Brain microvascular endothelial cell (primary cell): ENCODE results near the gene CHD3.
"Not testable (repeated sequence)": the region's sequence is repeated elsewhere in the genome, so short reads cannot be mapped to it uniquely, and the experiment has no call there.

Experiments used
- DNase-seq: peaks from one replicate; pipeline ENCODE4 v3.0.0-alpha.2; 2020
- H3K27ac ChIP-seq: fragments of 250-450 bp; sonication (Bioruptor Pico); 2 replicates; pipeline ENCODE4 v1.5.1; 2020; ENCODE audit warnings: mild to moderate bottlenecking, moderate library complexity
- H3K27me3 ChIP-seq: fragments of 250-450 bp; sonication (Bioruptor Pico); replicated peaks from 2 replicates; pipeline ENCODE4 v1.5.1; 2020; ENCODE audit warnings: mild to moderate bottlenecking
- H3K36me3 ChIP-seq: fragments of 250-450 bp; sonication (Bioruptor Pico); replicated peaks from 2 replicates; pipeline ENCODE4 v1.5.1; 2020; ENCODE audit warnings: mild to moderate bottlenecking
- H3K4me3 ChIP-seq: 2 replicates; pipeline ENCODE4 v1.5.1; 2011; ENCODE audit warnings: low read depth, mild to moderate bottlenecking, control low read depth, low read length, moderate library complexity
- in situ Hi-C: cut with HindIII; loops from 2 replicates; pipeline ENCODE4 v1.10.0; 2017; ENCODE audit warnings: low sequenced_read_pairs, low pct_ligation_motif_present
- TF ChIP-seq, protein P1 (sequence below): IDR thresholded peaks from 2 replicates; pipeline ENCODE4 v1.5.1; 2011; ENCODE audit warnings: low read depth, mild to moderate bottlenecking, moderate library complexity, low read length, control low read depth, inconsistent platforms; ENCODE audit errors: missing control alignments

CHD3 gene

DNA sequence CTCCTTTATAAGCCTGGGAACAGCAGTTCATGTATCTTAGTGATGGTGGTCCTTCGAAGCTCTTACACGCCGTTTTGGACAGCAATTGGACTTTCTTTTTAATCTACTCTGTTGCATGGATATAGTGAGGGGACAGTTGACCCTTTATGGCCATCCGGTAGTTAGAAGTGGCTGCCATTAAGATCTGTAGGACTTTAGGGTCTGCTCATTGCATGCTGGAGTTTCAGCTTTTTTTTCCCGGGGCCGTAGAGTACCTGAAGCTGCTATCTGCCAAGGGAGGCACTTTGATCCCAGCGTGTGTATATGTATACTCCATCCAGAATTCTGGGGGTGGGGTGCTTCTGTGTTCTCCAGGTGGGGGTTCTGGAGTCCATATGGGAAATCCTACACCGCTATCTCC is 29.6 kb upstream of the CHD3 start:
- TF ChIP-seq, protein P1, sequence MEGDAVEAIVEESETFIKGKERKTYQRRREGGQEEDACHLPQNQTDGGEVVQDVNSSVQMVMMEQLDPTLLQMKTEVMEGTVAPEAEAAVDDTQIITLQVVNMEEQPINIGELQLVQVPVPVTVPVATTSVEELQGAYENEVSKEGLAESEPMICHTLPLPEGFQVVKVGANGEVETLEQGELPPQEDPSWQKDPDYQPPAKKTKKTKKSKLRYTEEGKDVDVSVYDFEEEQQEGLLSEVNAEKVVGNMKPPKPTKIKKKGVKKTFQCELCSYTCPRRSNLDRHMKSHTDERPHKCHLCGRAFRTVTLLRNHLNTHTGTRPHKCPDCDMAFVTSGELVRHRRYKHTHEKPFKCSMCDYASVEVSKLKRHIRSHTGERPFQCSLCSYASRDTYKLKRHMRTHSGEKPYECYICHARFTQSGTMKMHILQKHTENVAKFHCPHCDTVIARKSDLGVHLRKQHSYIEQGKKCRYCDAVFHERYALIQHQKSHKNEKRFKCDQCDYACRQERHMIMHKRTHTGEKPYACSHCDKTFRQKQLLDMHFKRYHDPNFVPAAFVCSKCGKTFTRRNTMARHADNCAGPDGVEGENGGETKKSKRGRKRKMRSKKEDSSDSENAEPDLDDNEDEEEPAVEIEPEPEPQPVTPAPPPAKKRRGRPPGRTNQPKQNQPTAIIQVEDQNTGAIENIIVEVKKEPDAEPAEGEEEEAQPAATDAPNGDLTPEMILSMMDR = no peak
- no peaks in the 10 kb centered on the region for H3K27me3 ChIP-seq
- H3K4me3 ChIP-seq = peak overlapping the region; percentile 70
- no peak for DNase-seq
- peaks cover 3% of the 10 kb centered on the region for H3K36me3 ChIP-seq
- in situ Hi-C loops = no loop called here
- no peak overlapping the region for H3K27ac ChIP-seq

DNA sequence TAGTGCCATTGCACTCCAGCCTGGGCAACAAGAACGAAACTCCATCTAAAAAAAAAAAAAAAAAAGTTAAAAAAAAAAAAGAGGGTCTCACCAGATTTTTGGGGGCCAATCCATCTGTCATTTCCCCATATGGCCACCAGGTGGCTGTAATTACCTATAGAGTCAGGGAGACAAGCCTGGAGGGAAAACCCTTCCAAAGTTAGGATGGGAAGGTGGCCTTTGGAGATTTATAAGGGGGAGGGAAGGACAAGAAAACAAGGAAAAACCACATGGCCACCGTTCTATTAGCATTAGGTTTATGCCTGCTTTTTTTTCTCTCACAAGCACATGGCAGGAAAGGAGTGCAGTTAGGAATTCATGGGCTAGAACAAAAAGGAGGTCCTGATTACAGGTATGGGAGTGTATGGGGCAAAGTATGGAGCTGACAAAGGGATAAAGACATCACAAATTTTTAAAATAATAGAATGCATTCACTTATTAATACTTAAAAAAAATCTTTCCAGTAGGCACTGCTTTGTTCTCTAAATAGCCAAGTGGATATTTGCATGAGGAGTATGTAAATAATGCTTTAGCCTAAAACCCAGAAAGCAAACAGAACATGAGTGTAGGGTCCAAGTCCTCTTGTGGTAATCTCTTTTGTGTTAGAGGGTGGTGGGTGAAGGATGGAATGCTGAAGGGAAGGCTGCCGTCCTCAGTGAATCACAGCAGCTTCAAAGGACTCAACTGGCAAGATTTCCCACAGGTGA is 25.7 kb upstream of the CHD3 start:
- in situ Hi-C loops = no loop called here
- no peak overlapping the region for H3K27ac ChIP-seq
- peaks cover 3% of the 10 kb centered on the region for H3K36me3 ChIP-seq
- DNase-seq = no peak
- H3K4me3 ChIP-seq = no peak overlapping the region
- no peaks in the 10 kb centered on the region for H3K27me3 ChIP-seq
- TF ChIP-seq, protein P1 = peak; percentile 75

GRCh38 chr17:7864384-7864783 is 24.2 kb upstream of the CHD3 start:
- H3K36me3 ChIP-seq, H3K4me3 ChIP-seq, H3K27ac ChIP-seq, H3K27me3 ChIP-seq, DNase-seq, in situ Hi-C loops: not testable (repeated sequence)

- Histone ChIP-seq H3K36me3 (peaks cover 6% of the 10 kb centered on the region), H3K27me3 (no peaks in the 10 kb centered on the region), H3K4me3 (no peak overlapping the region), H3K27ac (no peak overlapping the region)
- TF ChIP-seq, protein P1 = no peak
- no peak for DNase-seq
- in situ Hi-C loops = no loop called here
Observed at GRCh38 chr17:7864995-7865650, 23.5 kb upstream of the CHD3 start.

GRCh38 chr17:7867881-7868329 is 20.7 kb upstream of the CHD3 start:
- Histone ChIP-seq H3K27ac (no peak overlapping the region), H3K36me3 (peaks cover 3% of the 10 kb centered on the region), H3K27me3 (no peaks in the 10 kb centered on the region), H3K4me3 (no peak overlapping the region)
- TF ChIP-seq, protein P1 = no peak
- in situ Hi-C loops = no loop called here
- no peak for DNase-seq

DNA sequence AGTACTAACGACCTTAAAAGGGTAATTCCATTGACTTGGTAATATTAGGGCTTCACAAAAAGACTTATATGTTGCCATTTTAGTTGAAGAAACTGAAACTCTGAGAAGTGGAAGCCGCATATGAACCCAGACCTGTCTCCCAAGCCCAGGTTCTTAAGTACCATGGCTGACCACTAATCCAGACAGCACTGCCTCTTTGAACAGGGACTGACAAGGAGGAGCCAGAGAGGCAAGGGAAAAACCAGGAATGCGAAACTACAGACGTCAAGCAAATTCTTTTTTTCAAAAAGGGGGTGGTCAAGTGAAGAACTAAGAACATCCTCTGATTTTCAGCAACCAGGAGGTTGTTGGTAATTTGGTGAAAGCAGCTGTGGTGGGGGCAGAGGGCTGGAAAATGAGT is 15.5 kb upstream of the CHD3 start:
- in situ Hi-C loops = no loop called here

More for the DNA sequence above, 15.5 kb upstream of the CHD3 start:
- H3K4me3 ChIP-seq = no peak overlapping the region
- no peak for DNase-seq
- H3K27ac ChIP-seq = no peak overlapping the region
- H3K27me3 ChIP-seq = no peaks in the 10 kb centered on the region
- peaks cover 3% of the 10 kb centered on the region for H3K36me3 ChIP-seq
- TF ChIP-seq, protein P1 = no peak
